CD14-positive monocyte (primary cell): ENCODE results near the gene TOP3A. TPM values are rescaled to one million over a fixed set of nuclear protein-coding genes. Genes with fewer than 3 reads are reported as not detected.
A peak's percentile ranks its signal among the peaks of the same experiment; 100 is the strongest.

ENCODE experiments used
- DNase-seq, 3 donors: peaks; one replicate each; pipeline ENCODE4 v3.0.0-alpha.2; 2011 to 2022
- H2AFZ ChIP-seq: 2 replicates; pipeline ENCODE4 v1.6.0; 2012; ENCODE audit warnings: mild to moderate bottlenecking, low read depth, low read length, inconsistent platforms; ENCODE audit not compliant: insufficient read depth, poor library complexity, severe bottlenecking
- H3K27ac ChIP-seq, 2 donors: 1 replicate in 1 of 2; 2 replicates in 1 of 2; pipeline ENCODE4 v1.5.1; 2012 to 2013; ENCODE audit warnings: low read length in 2 of 2, control low read depth in 1 of 2, inconsistent platforms in 1 of 2, low read depth in 1 of 2, mild to moderate bottlenecking in 1 of 2
- H3K27me3 ChIP-seq, 2 donors: one replicate each; pipeline versions ENCODE4 v1.6.0 to v1.6.1; 2011 to 2013; ENCODE audit warnings: low read length in 2 of 2; ENCODE audit not compliant: control insufficient read depth in 2 of 2, insufficient read depth in 2 of 2
- H3K36me3 ChIP-seq, 2 donors: replicated peaks in 1 of 2; 1 replicate in 1 of 2; 2 replicates in 1 of 2; pipeline versions ENCODE4 v1.5.1 to v1.6.1; 2012 to 2013; ENCODE audit warnings: low read length in 2 of 2, control low read depth in 1 of 2, inconsistent platforms in 1 of 2, mild to moderate bottlenecking in 1 of 2; ENCODE audit not compliant: insufficient read depth in 2 of 2, control insufficient read depth in 1 of 2
- H3K4me1 ChIP-seq, 2 donors: 1 replicate in 1 of 2; 2 replicates in 1 of 2; pipeline versions ENCODE4 v1.5.1 to v1.6.1; 2012 to 2013; ENCODE audit warnings: low read length in 2 of 2, control low read depth in 1 of 2, inconsistent platforms in 1 of 2, mild to moderate bottlenecking in 1 of 2, moderate library complexity in 1 of 2; ENCODE audit not compliant: insufficient read depth in 2 of 2, control insufficient read depth in 1 of 2
- H3K4me2 ChIP-seq: replicated peaks from 2 replicates; pipeline ENCODE3; 2012; ENCODE audit warnings: low read length, moderate library complexity, mild to moderate bottlenecking; ENCODE audit not compliant: poor library complexity, severe bottlenecking; ENCODE audit errors: extremely low read depth
- H3K4me3 ChIP-seq, 3 experiments: fragments of 200-600 bp in 1 of 3; sonication (generic) in 1 of 3; replicated peaks in 1 of 3; 1 replicate in 2 of 3; 2 replicates in 1 of 3; pipeline ENCODE4 v1.5.1; 2011 to 2013; ENCODE audit warnings: low read length in 3 of 3, mild to moderate bottlenecking in 3 of 3, control low read depth in 2 of 3, low read depth in 2 of 3, inconsistent platforms in 1 of 3, moderate library complexity in 1 of 3
- H3K79me2 ChIP-seq: 2 replicates; pipeline ENCODE4 v1.6.0; 2012; ENCODE audit warnings: mild to moderate bottlenecking, control low read depth, inconsistent platforms, low read length, moderate library complexity; ENCODE audit not compliant: insufficient read depth
- H3K9ac ChIP-seq: 2 replicates; pipeline ENCODE4 v1.6.0; 2017; ENCODE audit warnings: low read length, mild to moderate bottlenecking; ENCODE audit not compliant: insufficient read depth, poor library complexity, severe bottlenecking
- H3K9me3 ChIP-seq, 2 donors: replicated peaks in 1 of 2; 1 replicate in 1 of 2; 2 replicates in 1 of 2; pipeline versions ENCODE4 v1.5.1 to v1.6.1; 2012 to 2013; ENCODE audit warnings: low read length in 2 of 2, control low read depth in 1 of 2; ENCODE audit not compliant: control insufficient read depth in 1 of 2, insufficient read depth in 1 of 2
- H4K20me1 ChIP-seq: 2 replicates; pipeline ENCODE4 v1.6.0; 2012; ENCODE audit warnings: mild to moderate bottlenecking, low read length, control low read depth, moderate library complexity; ENCODE audit not compliant: insufficient read depth
- H3K27ac Mint-ChIP-seq, 7 donors: one replicate each; pipeline ENCODE4 v1.8.0; 2020; ENCODE audit warnings: mild to moderate bottlenecking in 7 of 7, mixed read lengths in 7 of 7, moderate library complexity in 6 of 7, inconsistent platforms in 2 of 7
- H3K27me3 Mint-ChIP-seq, 3 donors: one replicate each; pipeline ENCODE4 v1.8.0; 2021 to 2022; ENCODE audit warnings: low read depth in 3 of 3, mild to moderate bottlenecking in 3 of 3, mixed read lengths in 3 of 3, moderate library complexity in 3 of 3, inconsistent platforms in 1 of 3
- H3K36me3 Mint-ChIP-seq, 2 donors: one replicate each; pipeline ENCODE4 v1.8.0; 2020; ENCODE audit warnings: mixed read lengths in 2 of 2, inconsistent platforms in 1 of 2, mild to moderate bottlenecking in 1 of 2
- H3K4me1 Mint-ChIP-seq: one replicate; pipeline ENCODE4 v1.8.0; 2020; ENCODE audit warnings: mild to moderate bottlenecking, mixed read lengths
- H3K4me3 Mint-ChIP-seq, 2 donors: one replicate each; pipeline ENCODE4 v1.8.0; 2020; ENCODE audit warnings: mild to moderate bottlenecking in 2 of 2, mixed read lengths in 2 of 2, moderate library complexity in 1 of 2
- H3K9me3 Mint-ChIP-seq, 7 donors: one replicate each; pipeline ENCODE4 v1.8.0; 2020 to 2022; ENCODE audit warnings: mixed read lengths in 7 of 7, mild to moderate bottlenecking in 6 of 7, moderate library complexity in 6 of 7, inconsistent platforms in 2 of 7
- CTCF ChIP-seq: fragments of 200-600 bp; IDR thresholded peaks from one replicate; pipeline ENCODE4 v1.8.0; 2022; ENCODE audit warnings: antibody characterized with exemption, mild to moderate bottlenecking
- WGBS: methylation state at CpG from one replicate; pipeline ENCODE4 v1.1.5; 2013; ENCODE audit warnings: missing lambda C conversion rate; ENCODE audit not compliant: insufficient coverage; 5-methylcytosine and 5-hydroxymethylcytosine counted together
- intact Hi-C, 2 donors: fragments of 100-400 bp; cut with micrococcal nuclease; formaldehyde crosslinking; loops; one replicate each; pipeline versions ENCODE4 v1.15.0 to v1.15.1; 2023
- polyA plus RNA-seq, 3 donors: library from polyadenylated mRNA; depleted of rRNA in 1 of 3; unstranded in 2 of 3; stranded (reverse) in 1 of 3; fragments of 300-500 nt in 2 of 3; fragments of >200 nt in 1 of 3; fragmentation: Illumina TruSeq in 2 of 3; gene quantifications; 1 replicate in 2 of 3; 2 replicates in 1 of 3; pipeline ENCODE4 v1.2.3, GENCODE V29; 2012 to 2021

Gene TOP3A
- polyA plus RNA-seq, 3 donors: 15.2 to 25.6 (median 22.3) TPM

DNA sequence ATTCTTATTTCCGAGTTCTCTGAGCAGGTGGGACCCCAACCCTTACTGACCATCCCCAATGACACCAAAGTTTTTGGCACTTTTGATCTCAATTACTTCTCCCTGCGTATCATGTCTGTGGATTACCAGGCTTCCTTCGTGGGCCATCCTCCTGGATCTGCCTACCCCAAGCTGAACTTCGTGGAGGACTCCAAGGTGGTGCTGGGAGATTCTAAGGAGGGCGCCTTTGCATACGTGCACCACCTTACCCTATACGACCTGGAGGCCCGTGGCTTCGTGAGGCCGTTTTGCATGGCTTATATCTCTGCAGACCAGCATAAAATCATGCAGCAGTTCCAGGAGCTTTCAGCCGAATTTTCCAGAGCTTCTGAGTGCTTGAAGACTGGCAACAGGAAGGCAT, 1.2 kb upstream of the TOP3A start:
- Histone ChIP-seq H3K4me3 (peak overlapping the region; percentile 55 to 88 (median 84)), H3K4me2 (peak overlapping the region; percentile 99), H3K9ac (peak overlapping the region; percentile 98), H3K27me3 (no peaks in the 10 kb centered on the region), H3K27ac (peak overlapping the region; percentile 97 to 100), H3K36me3 (peaks cover 31 to 44% of the 10 kb centered on the region in 2 donors), H4K20me1 (peaks cover 78% of the 10 kb centered on the region), H3K9me3 (no peaks in the 10 kb centered on the region), H3K79me2 (peaks cover 96% of the 10 kb centered on the region), H2AFZ (peak overlapping the region; percentile 87), H3K4me1 (peaks cover 73 to 90% of the 10 kb centered on the region in 2 donors)
- Mint-ChIP-seq H3K4me1 (peaks cover 82% of the 10 kb centered on the region), H3K9me3 (peaks cover 0 to 4% (median 2%) of the 10 kb centered on the region in 7 donors), H3K27ac (peak overlapping the region; percentile 98 to 100 (median 100)), H3K36me3 (peaks cover 53 to 57% of the 10 kb centered on the region in 2 donors), H3K4me3 (peak overlapping the region; percentile 93 to 97), H3K27me3 (no peaks in the 10 kb centered on the region)
- intact Hi-C loops: loop anchor here (2.0 kb wide), 2 partner anchors 15 to 55 kb away; partner anchors contain the start of gene MIEF2 (in 2 of the 2)
- no peak for DNase-seq
- no peak for TF ChIP-seq CTCF
- WGBS: 65% methylated on average over 6 of the region's 11 CpGs

DNA sequence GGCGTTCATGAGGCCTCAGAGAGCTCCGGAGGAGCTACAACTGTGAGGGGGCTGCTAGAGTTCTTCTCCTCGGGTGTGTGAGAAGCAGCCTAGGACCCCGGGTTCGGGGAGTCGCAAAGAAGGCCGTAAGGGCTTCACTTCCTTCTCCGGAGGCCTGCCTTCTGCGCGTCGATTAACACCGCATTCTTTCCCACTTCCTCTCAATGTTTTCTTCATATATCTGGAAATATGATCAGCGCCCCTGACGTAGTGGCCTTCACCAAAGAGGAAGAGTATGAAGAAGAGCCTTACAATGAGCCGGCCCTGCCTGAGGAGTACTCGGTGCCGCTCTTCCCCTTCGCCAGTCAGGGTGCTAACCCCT, 748 bp upstream of the TOP3A start:
- Mint-ChIP-seq H3K27ac (peak overlapping the region; percentile 98 to 100 (median 100)), H3K4me3 (peak overlapping the region; percentile 93 to 97), H3K36me3 (peaks cover 50 to 55% of the 10 kb centered on the region in 2 donors), H3K4me1 (peaks cover 80% of the 10 kb centered on the region), H3K9me3 (peaks cover 0 to 4% (median 2%) of the 10 kb centered on the region in 7 donors), H3K27me3 (no peaks in the 10 kb centered on the region)
- H3K36me3 ChIP-seq: peaks cover 27 to 41% of the 10 kb centered on the region in 2 donors
- peak overlapping the region; percentile 55 to 88 (median 84) for H3K4me3 ChIP-seq
- 5% methylated on average over 7 of the region's 18 CpGs for WGBS
- peaks cover 96% of the 10 kb centered on the region for H3K79me2 ChIP-seq
- H3K4me2 ChIP-seq: peak overlapping the region; percentile 99
- no peaks in the 10 kb centered on the region for H3K9me3 ChIP-seq
- peak overlapping the region; percentile 98 for H3K9ac ChIP-seq
- peak; percentile 81 to 93 (median 85) for DNase-seq
- H4K20me1 ChIP-seq: peaks cover 77% of the 10 kb centered on the region
- H3K27ac ChIP-seq: peak overlapping the region; percentile 97 to 100
- intact Hi-C loops: loop anchor here (2.0 kb wide), 2 partner anchors 15 to 55 kb away; partner anchors contain the start of gene MIEF2 (in 2 of the 2)
- TF ChIP-seq CTCF: no peak
- peak overlapping the region; percentile 87 for H2AFZ ChIP-seq
- peaks cover 71 to 92% of the 10 kb centered on the region in 2 donors for H3K4me1 ChIP-seq
- H3K27me3 ChIP-seq: no peaks in the 10 kb centered on the region
